COLO668 (cell line): Measurements from ENCODE around the gene G6PD.
"Not testable (repeated sequence)": the region's sequence is repeated elsewhere in the genome, so short reads cannot be mapped to it uniquely, and the experiment has no call there.

Source experiments
- DNase-seq: peaks from one replicate; lab custom pipeline; 2025; ENCODE audit not compliant: unreplicated experiment; lab: John Stamatoyannopoulos, UW

The G6PD gene

DNA sequence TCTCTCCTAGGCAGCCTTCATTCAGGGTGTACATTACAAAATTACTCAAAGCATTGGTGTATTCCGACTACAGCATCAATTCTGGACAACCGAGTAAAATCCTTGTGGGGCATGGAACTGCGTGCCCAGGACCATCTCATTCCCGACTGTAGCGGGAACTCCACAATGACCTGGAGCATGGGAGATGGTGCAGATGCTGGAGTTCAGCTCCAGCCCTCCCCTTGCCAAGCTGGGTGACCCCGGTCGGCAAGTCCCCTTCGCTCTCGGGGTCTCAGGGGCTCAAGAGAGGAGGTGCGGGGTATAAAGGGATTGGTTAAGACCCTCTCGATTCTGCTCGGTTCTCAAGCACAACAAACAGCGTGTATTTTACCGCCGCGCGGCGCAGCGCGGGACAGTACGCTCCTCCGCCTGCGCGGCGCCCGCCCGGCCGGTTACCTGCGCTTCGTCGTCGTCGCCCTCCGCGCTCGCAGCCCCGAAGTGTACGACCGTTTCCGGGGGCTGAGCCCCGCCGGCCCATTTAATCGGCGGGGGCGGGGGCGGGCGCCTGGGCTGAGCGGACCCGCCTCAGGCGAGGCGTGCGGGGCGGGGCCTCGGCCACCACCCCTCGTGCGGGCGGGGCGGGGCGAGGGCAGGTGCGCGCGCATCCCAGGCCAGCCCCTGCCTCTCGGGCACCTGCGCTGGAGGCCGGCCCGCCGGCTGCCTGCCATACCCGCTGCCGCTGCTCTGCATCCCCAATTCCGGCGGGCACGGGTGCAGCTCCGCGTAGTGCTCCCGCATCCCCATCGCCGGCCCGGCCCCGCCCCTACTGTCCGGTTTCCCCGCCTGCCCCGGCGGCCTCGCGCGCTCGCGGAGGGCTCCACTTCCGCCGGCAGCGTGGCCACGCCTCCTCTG is at the start of gene G6PD:
G6PD (minus strand) TSS at position 493 of the 891 bp plus-strand sequence. CDS start 691 bp downstream, outside the sequence.
- peak; percentile 91 for DNase-seq

GRCh38 chrX:154595559-154596249 is 49.1 kb upstream of the G6PD start:
- no peak for DNase-seq

DNA sequence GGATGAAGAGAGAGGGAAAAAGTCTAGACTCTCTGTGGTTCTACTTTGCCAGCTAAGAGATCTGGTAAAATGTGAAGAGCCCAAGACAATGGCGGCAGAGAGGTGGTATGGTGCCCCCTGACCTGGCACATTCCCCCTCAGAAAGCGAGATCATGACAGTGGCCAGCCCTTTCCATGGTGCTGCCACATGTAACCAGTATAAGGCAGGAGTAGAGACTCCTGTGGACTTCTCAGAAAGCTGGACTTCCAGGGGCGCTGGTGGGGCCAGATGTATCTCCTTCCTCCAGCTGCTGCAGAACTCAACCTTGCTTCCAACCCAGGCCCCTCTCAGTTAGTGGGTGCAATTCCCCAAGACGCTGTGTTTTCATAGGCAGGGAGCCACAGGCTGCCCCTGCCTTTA is 47.8 kb upstream of the G6PD start:
- DNase-seq, result no peak

- no peak for DNase-seq
Observed at GRCh38 chrX:154593201-154593600, 46.6 kb upstream of the G6PD start.

DNA sequence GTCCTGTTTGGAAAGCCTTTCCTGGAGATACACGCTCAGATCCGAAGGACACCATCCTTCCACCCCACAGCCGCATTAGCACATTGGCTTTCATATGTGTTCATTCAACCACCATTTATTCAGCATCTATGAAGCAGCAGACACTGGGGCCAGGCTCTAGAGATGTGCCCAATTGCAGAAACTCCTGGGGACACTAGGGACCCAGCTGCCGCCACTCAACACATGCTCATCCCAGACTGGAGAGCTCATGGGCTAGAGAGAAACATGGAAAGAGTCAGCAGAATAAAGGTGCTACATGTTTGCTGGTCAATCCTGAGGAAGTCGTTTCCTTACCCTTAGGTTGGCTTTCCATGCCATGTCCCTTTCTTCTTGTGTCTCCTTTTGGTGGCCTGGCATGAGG is 45.9 kb upstream of the G6PD start:
- no peak for DNase-seq

GRCh38 chrX:154590415-154590814 is 43.8 kb upstream of the G6PD start:
- not testable (repeated sequence) for DNase-seq

DNA sequence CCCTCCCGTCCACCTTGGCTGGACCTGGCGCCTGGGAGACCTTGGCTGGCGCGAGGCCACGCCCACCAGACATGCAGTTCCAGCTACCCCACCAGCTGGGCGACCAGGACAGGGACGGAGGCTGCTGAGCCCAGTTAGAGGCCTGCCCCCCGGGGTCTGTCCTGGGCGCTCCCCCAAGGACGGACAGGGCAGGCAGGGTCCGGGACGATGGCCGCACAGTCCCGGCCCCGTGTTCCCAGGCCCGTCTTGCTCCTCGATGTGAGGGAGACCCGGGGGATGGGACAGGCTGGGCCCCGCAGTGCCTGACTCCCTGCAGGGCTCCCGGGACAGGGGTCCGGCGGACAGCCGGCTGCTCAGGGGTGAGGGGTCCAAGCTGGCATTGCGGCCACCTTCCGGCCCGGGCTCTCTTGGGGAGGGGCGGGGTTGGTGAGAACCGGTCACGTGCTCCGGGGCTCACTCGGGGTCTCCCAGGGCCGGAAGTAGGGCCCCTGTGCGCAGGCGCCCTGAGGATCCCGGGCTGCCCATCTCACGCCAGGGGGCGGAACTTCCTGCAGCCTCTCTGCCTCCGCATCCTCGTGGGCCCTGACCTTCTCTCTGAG is 38.0 kb upstream of the G6PD start, which contains the start of gene CTAG1A:
CTAG1A (plus strand) TSS at position 549 of the 599 bp plus-strand sequence. CDS start 74 bp downstream, outside the sequence.
- DNase-seq, result not testable (repeated sequence)

GRCh38 chrX:154582994-154583393 is 36.3 kb upstream of the G6PD start:
- not testable (repeated sequence) for DNase-seq

DNA sequence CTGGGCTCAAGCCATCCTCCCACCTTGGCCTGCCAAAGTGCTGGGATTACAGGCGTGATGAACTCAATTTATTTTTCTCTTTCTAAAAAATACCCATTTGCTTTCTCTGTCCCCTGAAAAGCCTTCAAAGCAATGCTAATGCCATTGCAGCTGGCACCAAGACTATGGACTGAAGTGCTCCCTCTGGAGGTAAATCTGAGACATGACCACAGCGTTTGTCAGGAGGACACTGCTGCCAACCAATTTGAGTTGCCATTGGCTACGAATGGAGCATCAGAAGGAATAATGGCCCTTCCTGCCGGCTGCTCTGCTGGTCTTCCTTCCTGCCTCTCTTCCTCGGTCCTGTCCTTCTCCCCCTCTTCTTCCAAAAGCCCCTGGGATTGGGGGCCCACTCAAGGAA is 28.4 kb upstream of the G6PD start:
- not testable (repeated sequence) for DNase-seq

DNA sequence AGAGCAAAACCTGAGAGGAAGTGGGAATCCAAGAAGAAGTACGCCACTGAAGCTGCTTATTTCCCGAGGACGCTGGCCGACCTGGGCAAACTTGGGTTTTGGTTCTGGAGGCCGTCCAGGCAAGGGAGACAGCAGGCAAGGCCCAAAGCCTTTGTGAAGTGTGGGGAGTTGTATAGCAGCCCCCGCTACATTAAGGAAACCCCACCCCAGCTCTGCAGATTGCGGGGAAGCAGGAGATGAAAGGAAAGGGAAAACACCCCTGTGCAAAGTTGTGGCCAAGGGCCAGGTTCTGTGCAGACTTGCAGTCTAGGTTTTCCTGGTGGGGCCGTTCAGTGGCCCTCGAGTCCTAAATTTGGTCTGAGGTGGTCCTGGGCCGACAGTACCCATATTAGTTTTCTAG is 26.4 kb upstream of the G6PD start:
- not testable (repeated sequence) for DNase-seq

GRCh38 chrX:154570361-154570760 is 23.7 kb upstream of the G6PD start:
- not testable (repeated sequence) for DNase-seq

DNA sequence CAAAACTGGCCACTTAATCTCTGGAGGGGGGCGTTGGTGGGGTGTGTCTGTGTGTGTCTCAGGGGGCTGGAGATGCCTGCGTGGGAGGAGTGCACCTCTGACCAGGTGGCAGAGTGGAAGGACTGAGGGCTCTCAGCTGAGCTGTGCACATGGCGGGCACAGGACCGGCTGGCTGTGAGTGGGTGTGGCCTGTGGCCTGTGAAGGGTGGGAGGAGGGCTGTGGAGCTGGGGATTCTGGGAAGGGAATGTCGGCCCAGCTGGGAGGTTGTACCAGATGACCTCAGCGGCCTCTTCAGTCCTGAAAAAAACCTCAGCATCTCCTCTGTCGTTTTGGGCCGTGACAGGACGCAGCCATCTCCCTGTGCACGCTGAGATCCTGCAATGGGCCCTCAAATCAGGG is 15.6 kb upstream of the G6PD start:
- DNase-seq, result not testable (repeated sequence)

- not testable (repeated sequence) for DNase-seq
Observed at GRCh38 chrX:154560326-154560725, 13.7 kb upstream of the G6PD start.

- not testable (repeated sequence) for DNase-seq
Observed at GRCh38 chrX:154558896-154559295, 12.2 kb upstream of the G6PD start.

- not testable (repeated sequence) for DNase-seq
Observed at GRCh38 chrX:154558060-154558690, 11.5 kb upstream of the G6PD start.

GRCh38 chrX:154552112-154552806 is 5.6 kb upstream of the G6PD start:
- not testable (repeated sequence) for DNase-seq

DNA sequence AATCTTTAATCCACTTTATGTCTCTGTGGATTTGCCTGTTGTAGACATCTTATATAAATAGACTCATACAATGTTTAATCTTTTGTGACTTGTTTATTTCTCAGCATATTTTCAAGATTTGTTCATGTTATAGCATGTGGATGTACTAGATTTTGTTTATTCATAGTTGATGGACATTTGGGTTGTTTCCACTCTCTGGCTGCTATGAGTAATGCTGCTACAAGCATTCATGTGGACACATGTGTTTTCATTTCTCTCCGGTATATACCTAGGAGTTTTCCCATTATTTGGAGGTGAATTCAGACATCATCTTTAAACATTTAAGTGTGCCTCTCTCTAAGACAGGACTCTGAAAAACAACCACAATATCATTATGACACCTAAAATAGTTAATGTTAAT is 3.1 kb upstream of the G6PD start:
- no peak for DNase-seq

DNA sequence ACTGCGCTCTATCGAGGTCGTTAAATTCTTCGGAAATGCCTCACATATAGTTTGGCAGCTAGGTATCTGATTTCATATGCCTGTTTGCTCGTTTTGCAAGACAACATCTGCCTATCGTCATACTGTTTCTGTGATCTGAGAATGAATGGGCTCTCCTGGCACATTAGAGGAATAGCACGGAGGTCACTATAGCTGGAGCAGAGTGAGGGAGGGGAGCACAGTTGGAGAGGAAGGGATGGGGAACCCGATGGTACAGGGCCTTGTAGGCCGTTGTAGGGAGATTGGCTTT is 1.3 kb upstream of the G6PD start:
- DNase-seq, result no peak

- peak; percentile 95 for DNase-seq
Observed at GRCh38 chrX:154547245-154548027, 790 bp upstream of the G6PD start, which contains the start of gene IKBKG. Gene IKBKG (plus strand): TSS chrX:154547620. CDS start chrX:154552003, 4,383 bp downstream.
